ENCODE measurements around the gene GNG11. TPM values are rescaled to one million over a fixed set of nuclear protein-coding genes. Genes with fewer than 3 reads are reported as not detected.
A peak's percentile ranks its signal among the peaks of the same experiment; 100 is the strongest.

The GNG11 gene
- total RNA-seq, 4 donors from 2014 or later, result 3.3 to 6.8 (median 5.3) TPM

DNA sequence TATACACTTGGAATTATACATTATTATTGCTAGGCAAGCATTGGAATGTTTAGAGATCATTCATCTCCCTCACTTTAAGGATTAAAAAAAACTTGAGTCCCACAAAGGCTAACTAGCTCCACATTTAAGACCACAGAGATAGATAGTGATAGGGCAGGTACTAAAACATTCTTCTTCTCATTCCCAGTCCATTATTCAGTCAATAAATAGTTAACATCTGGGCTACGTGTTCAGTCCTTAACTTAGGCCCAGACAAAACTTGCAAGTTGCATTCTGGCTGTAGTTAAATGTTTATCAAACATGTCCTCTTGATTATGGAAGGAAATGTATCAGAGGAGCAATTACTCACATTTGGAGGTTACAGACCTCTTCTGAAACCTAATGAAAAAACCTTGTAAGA, 2.4 kb downstream of the GNG11 start:
- Histone ChIP-seq H3K27me3 (no peaks in the 10 kb centered on the region), H3K27ac (no peak overlapping the region), H3K4me3 (peak overlapping the region; percentile 60)

GRCh38 chr7:93926800-93927199, 5.3 kb downstream of the GNG11 start:
- peaks cover under 1% of the 10 kb centered on the region for H3K4me1 ChIP-seq
- no peak overlapping the region for H3K4me3 ChIP-seq
- no peak for DNase-seq (ENCODE audit: low spot score in 2 of 2)
- H3K9me3 ChIP-seq, result no peaks in the 10 kb centered on the region
- TF ChIP-seq POLR2AphosphoS5 (IDR thresholded peaks at IDR 0.05) (no peak), POLR2A (IDR thresholded peaks at IDR 0.05) (no peak), EP300 (IDR thresholded peaks at IDR 0.05) (no peak)
- no peak overlapping the region for H3K27ac ChIP-seq
- H3K27me3 ChIP-seq, result no peaks in the 10 kb centered on the region
- H3K36me3 ChIP-seq, result peaks cover 5% of the 10 kb centered on the region
- WGBS, result 57% methylated on average over 1 of the region's 1 CpG

More for the DNA sequence above, 2.4 kb downstream of the GNG11 start:
- H3K36me3 ChIP-seq, result peaks cover 5% of the 10 kb centered on the region
- no peaks in the 10 kb centered on the region for H3K9me3 ChIP-seq
- DNase-seq (ENCODE audit: low spot score in 2 of 2), result no peak
- H3K4me1 ChIP-seq, result peaks cover 13% of the 10 kb centered on the region
- no peak for TF ChIP-seq POLR2AphosphoS5 (IDR thresholded peaks at IDR 0.05)
- TF ChIP-seq POLR2A (IDR thresholded peaks at IDR 0.05), result no peak
- TF ChIP-seq EP300 (IDR thresholded peaks at IDR 0.05), result no peak
- TF ChIP-seq CTCF (IDR thresholded peaks at IDR 0.05), result no peak
- WGBS, result 11% methylated on average over 1 of the region's 1 CpG

DNA sequence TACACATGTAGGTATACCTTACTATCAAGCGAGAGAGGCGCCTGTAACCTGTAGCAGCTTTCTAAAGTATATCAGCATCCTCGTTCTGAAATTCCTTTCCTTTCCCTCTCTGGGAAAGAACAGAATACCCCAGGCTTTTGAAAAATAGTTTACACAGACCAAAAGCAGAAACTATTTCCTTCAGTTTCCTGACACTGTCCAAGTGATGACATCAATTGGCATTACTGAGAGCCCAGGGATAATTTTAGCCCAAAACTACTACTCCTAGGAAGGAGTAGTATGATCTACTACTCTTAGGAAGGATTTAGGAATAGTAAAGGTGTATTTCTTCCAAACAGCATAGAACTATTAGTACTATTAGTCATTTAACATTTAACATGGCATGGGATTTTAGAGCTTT, 6.0 kb downstream of the GNG11 start:
- no peak overlapping the region for H3K4me3 ChIP-seq
- no peak for DNase-seq (ENCODE audit: low spot score in 2 of 2)
- H3K4me1 ChIP-seq, result no peaks in the 10 kb centered on the region
- TF ChIP-seq EP300 (IDR thresholded peaks at IDR 0.05), result no peak
- TF ChIP-seq POLR2A (IDR thresholded peaks at IDR 0.05), result no peak
- TF ChIP-seq POLR2AphosphoS5 (IDR thresholded peaks at IDR 0.05), result no peak
- TF ChIP-seq CTCF (IDR thresholded peaks at IDR 0.05), result no peak
- H3K27me3 ChIP-seq, result no peaks in the 10 kb centered on the region
- H3K9me3 ChIP-seq, result no peaks in the 10 kb centered on the region
- 81% methylated on average over 3 of the region's 3 CpGs for WGBS
- H3K27ac ChIP-seq, result no peak overlapping the region
- H3K36me3 ChIP-seq, result peaks cover 5% of the 10 kb centered on the region

DNA sequence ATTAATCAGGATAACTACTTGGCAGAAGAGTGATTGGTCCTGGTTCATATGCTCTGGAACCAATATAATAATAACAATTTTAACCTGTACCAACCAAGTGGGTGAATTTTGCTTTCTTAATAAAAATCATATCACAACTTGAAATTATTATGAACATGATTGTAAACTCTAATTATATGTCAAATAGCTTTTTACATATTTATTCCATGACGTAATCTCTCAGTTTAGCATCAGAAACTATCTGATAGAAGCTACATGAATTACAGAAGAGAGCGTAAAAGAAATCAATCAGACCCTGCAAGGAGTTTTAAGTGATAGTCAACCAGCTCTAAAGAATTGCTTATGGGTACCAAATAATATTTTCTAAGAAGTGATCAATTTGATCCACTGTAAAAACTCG, 10.1 kb downstream of the GNG11 start:
- Histone ChIP-seq H3K4me3 (no peak overlapping the region), H3K27ac (no peak overlapping the region), H3K4me1 (no peaks in the 10 kb centered on the region), H3K27me3 (no peaks in the 10 kb centered on the region), H3K9me3 (no peaks in the 10 kb centered on the region), H3K36me3 (peaks cover 1% of the 10 kb centered on the region)
- no peak for TF ChIP-seq POLR2AphosphoS5 (IDR thresholded peaks at IDR 0.05)
- no peak for TF ChIP-seq CTCF (IDR thresholded peaks at IDR 0.05)
- TF ChIP-seq EP300 (IDR thresholded peaks at IDR 0.05), result no peak
- no peak for TF ChIP-seq POLR2A (IDR thresholded peaks at IDR 0.05)
- WGBS, result 56% methylated on average over 3 of the region's 3 CpGs
- DNase-seq (ENCODE audit: low spot score in 2 of 2), result no peak

- H3K27ac ChIP-seq, result no peak overlapping the region
- no peaks in the 10 kb centered on the region for H3K36me3 ChIP-seq
- no peak overlapping the region for H3K4me3 ChIP-seq
- H3K27me3 ChIP-seq, result no peaks in the 10 kb centered on the region
- no peak for TF ChIP-seq CTCF (IDR thresholded peaks at IDR 0.05)
- TF ChIP-seq POLR2A (IDR thresholded peaks at IDR 0.05), result no peak
- no peak for TF ChIP-seq POLR2AphosphoS5 (IDR thresholded peaks at IDR 0.05)
- no peak for TF ChIP-seq EP300 (IDR thresholded peaks at IDR 0.05)
- no peaks in the 10 kb centered on the region for H3K4me1 ChIP-seq
- DNase-seq (ENCODE audit: low spot score in 2 of 2), result no peak
- 92% methylated on average over 3 of the region's 3 CpGs for WGBS
- no peaks in the 10 kb centered on the region for H3K9me3 ChIP-seq
Observed at GRCh38 chr7:93933156-93933555, 11.6 kb downstream of the GNG11 start.

DNA sequence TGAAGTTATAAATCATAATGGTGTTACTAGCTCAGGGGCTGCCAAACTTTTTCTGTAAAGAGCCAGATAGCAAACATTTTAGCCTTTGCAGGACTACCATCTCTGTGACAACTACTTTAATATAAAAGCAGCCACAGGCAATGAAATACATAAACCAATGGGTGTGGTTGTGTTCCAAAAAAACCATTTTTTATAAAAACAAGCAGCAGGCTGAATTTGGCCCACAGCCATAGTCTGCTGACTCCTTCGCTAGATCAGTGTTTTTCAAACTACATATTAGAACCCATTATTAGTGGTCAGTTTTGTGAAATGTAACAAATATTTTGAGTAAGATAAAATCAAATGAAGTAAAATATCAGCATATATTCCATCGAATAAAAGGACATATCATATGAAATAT, 13.6 kb downstream of the GNG11 start:
- H3K27me3 ChIP-seq, result no peaks in the 10 kb centered on the region
- no peak overlapping the region for H3K27ac ChIP-seq
- 65% methylated on average over 2 of the region's 2 CpGs for WGBS
- no peak overlapping the region for H3K4me3 ChIP-seq
- no peaks in the 10 kb centered on the region for H3K4me1 ChIP-seq
- DNase-seq (ENCODE audit: low spot score in 2 of 2), result no peak
- no peaks in the 10 kb centered on the region for H3K9me3 ChIP-seq
- TF ChIP-seq EP300 (IDR thresholded peaks at IDR 0.05), result no peak
- TF ChIP-seq CTCF (IDR thresholded peaks at IDR 0.05), result no peak
- no peak for TF ChIP-seq POLR2AphosphoS5 (IDR thresholded peaks at IDR 0.05)
- TF ChIP-seq POLR2A (IDR thresholded peaks at IDR 0.05), result no peak
- no peaks in the 10 kb centered on the region for H3K36me3 ChIP-seq
